Activated effector memory CD4-positive, alpha-beta T cell treated with Interleukin-2 at 50 U/mL for 16 hours (primary cell): ENCODE measurements around the gene ACTR6.
"Not testable (repeated sequence)": the region's sequence is repeated elsewhere in the genome, so short reads cannot be mapped to it uniquely, and the experiment has no call there.

Experiments
- DNase-seq: peaks from one replicate; pipeline ENCODE4 v3.0.0-alpha.2; 2020

Gene ACTR6

GRCh38 chr12:100185361-100185894 lies 15.2 kb upstream of the ACTR6 start:
- no peak for DNase-seq

- no peak for DNase-seq
Measured at GRCh38 chr12:100186071-100186470, 14.5 kb upstream of the ACTR6 start.

- DNase-seq, result no peak
Measured at GRCh38 chr12:100187068-100187467, 13.5 kb upstream of the ACTR6 start.

GRCh38 chr12:100187857-100188519 lies 12.6 kb upstream of the ACTR6 start:
- DNase-seq, result no peak

- not testable (repeated sequence) for DNase-seq
Measured at GRCh38 chr12:100188888-100189635, 11.6 kb upstream of the ACTR6 start.

GRCh38 chr12:100189636-100190394 lies 10.8 kb upstream of the ACTR6 start:
- no peak for DNase-seq

- DNase-seq, result no peak
Measured at GRCh38 chr12:100193085-100193484, 7.5 kb upstream of the ACTR6 start.

GRCh38 chr12:100197486-100197885 lies 3.1 kb upstream of the ACTR6 start:
- DNase-seq, result no peak

- DNase-seq, result no peak
Measured at GRCh38 chr12:100199023-100199346, 1.6 kb upstream of the ACTR6 start.

- DNase-seq, result peak; percentile 72
Measured at GRCh38 chr12:100199347-100200149, 1.1 kb upstream of the ACTR6 start.

- DNase-seq, result no peak
Measured at GRCh38 chr12:100201604-100202423, 1.2 kb downstream of the ACTR6 start.

GRCh38 chr12:100207311-100207710 lies 6.7 kb downstream of the ACTR6 start:
- DNase-seq, result no peak

GRCh38 chr12:100208834-100209233 lies 8.2 kb downstream of the ACTR6 start:
- no peak for DNase-seq

GRCh38 chr12:100211698-100212097 lies 11.1 kb downstream of the ACTR6 start:
- DNase-seq, result no peak

- no peak for DNase-seq
Measured at GRCh38 chr12:100213016-100213891, 12.6 kb downstream of the ACTR6 start.

GRCh38 chr12:100214518-100214917 lies 13.9 kb downstream of the ACTR6 start:
- DNase-seq, result no peak

GRCh38 chr12:100215209-100215608 lies 14.6 kb downstream of the ACTR6 start:
- no peak for DNase-seq

GRCh38 chr12:100216337-100216736 lies 15.7 kb downstream of the ACTR6 start:
- no peak for DNase-seq

- DNase-seq, result no peak
Measured at GRCh38 chr12:100219328-100220109, 18.9 kb downstream of the ACTR6 start.

- DNase-seq, result no peak
Measured at GRCh38 chr12:100221523-100221922, 20.9 kb downstream of the ACTR6 start.
